WTC11 (cell line): ENCODE results near the gene NUF2.
"Not testable (repeated sequence)": the region's sequence is repeated elsewhere in the genome, so short reads cannot be mapped to it uniquely, and the experiment has no call there.

Experiments used
- CTCF ChIP-seq: fragments of 200-600 bp; IDR thresholded peaks from 2 replicates; pipeline ENCODE4 v1.8.0; 2022; ENCODE audit warnings: antibody characterized with exemption
- JUN ChIP-seq: sonication (generic); formaldehyde crosslinking; IDR thresholded peaks from 2 replicates; pipeline ENCODE4 v1.8.0; 2023; ENCODE audit warnings: mild to moderate bottlenecking, missing genetic modification reagents
- NR2C2 ChIP-seq: sonication (generic); formaldehyde crosslinking; IDR thresholded peaks from 2 replicates; pipeline ENCODE4 v1.8.0; 2022; ENCODE audit warnings: mild to moderate bottlenecking, missing genetic modification reagents
- SMAD4 ChIP-seq: sonication (generic); formaldehyde crosslinking; IDR thresholded peaks from 2 replicates; pipeline ENCODE4 v1.8.0; 2022; ENCODE audit warnings: mild to moderate bottlenecking, missing genetic modification reagents
- ZNF396 ChIP-seq: fragments of 250-450 bp; sonication (Bioruptor Pico); IDR thresholded peaks from 2 replicates; pipeline ENCODE4 v1.8.0; 2021; ENCODE audit warnings: mild to moderate bottlenecking, moderate library complexity, borderline replicate concordance
- ZNF423 ChIP-seq: fragments of 250-450 bp; sonication (Bioruptor Pico); IDR thresholded peaks from 2 replicates; pipeline ENCODE4 v2.1.2; 2022; ENCODE audit warnings: mild to moderate bottlenecking, moderate library complexity

- not testable (repeated sequence) for TF ChIP-seq SMAD4; CTCF; NR2C2 (CRISPR knock-in tag); JUN; ZNF396; ZNF423
Observed at GRCh38 chr1:163292153-163292552, 29.6 kb upstream of the NUF2 start.
